HG02973 (cell line): ENCODE measurements around the gene INPP5A.

Experiments used
- ATAC-seq: cut with Tn5 transposase; IDR thresholded peaks from one replicate; pipeline ENCODE4 v1.9.1; 2021; ENCODE audit warnings: moderate library complexity; ENCODE audit not compliant: unreplicated experiment

Gene INPP5A

DNA sequence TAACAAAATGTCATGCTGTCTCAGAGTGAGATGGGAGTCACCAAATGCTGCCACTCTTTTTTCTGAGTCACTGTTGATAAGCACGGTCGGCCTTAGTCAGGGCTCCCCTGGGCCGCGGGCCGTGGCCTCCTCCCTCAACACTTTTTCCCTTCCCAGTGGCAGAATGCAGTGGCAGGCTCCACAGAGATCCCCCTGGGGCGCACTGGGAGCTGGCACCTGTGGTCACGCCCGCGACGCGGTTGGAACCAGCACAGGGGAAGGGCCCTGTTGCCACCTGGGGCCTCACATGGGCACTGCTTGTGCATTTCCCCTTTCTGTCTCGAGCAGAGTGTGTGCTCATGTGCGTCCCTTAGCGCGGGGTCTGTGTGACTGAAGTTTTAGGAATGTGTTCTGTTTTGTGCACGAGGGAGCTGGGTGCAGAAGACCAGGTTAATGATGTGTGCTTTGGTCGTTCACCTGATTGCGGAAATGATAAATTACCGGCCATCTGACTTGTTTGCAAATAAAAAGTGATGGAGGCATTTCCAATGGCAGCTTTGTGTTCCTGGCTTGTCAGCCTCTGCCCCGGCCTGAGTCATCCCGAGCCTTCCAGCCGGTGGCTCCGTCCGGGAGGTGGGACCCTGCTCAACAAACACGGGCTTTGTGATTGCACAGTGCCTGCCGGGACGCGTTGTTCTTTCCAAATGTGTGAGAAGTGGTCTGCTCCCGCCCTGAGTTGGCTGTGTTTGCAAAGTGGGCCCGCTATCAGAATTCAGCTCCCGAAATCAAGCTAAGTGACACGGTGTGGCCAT lies 147.7 kb downstream of the INPP5A start:
- ATAC-seq: no peak

GRCh38 chr10:132685921-132686680 lies 148.5 kb downstream of the INPP5A start:
- no peak for ATAC-seq

GRCh38 chr10:132687181-132687892 lies 149.8 kb downstream of the INPP5A start:
- no peak for ATAC-seq

GRCh38 chr10:132687893-132688579 lies 150.4 kb downstream of the INPP5A start:
- no peak for ATAC-seq

DNA sequence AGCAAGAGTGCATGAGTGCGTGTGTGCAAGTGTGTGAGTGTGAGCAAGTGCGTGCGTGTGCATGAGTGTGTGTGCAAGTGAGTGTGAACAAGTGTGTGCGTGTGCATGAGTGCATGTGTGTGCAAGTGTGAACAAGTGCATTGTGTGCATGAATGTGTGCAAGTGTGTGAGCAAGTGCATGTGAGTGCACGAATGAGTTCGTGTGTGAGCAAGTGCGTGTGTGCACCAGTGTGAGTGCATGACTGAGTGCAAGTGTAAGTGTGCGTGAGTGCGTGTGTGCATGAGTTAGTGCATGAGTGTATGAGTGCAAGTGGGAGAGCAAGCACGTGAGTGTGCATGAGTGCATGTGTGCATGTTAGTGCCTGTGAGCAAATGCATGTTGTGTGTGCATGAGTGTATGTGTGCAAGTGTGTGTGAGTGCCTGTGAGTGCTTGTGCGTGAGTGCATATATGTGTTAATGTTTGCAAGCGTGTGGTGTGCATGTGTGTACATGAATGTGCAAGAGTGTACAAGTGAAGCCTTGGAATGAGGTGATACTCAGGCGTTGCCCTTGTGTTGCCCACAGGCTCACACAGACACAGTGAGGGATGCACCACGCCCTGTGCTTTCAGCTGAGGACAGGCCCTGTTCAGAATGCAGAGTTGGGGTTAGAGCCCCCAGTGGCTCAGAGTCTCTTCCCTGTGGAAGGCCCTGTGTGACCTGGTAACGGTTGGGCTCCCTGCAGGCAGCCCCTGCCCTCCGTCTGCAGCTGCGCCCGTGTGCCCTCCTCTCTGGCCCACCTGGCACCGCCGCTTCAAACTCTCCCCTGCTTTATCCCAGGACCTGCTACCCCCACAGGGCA lies 151.2 kb downstream of the INPP5A start:
- no peak for ATAC-seq

- no peak for ATAC-seq
These were observed 152.3 kb downstream of the INPP5A start for GRCh38 chr10:132689721-132690360.

DNA sequence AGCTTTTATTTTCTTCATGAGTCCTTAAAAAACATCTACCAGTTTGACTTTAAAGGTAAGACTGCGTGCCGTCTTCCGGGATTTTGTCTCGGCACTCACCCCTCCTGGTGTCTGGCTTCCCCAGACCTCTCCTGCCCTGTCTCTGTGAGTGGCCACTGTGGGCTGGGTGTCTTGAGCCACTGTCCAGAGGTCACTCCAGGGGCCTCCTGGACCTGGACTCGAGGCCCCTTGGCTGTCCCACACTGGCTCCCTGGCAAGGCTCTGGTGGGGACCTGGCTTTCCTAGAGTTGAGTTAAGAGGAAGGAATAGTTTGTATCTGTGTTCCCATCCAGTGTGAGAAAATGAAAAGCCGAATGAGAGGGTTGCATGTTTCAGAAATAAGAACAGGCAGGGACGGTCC lies 152.8 kb downstream of the INPP5A start:
- no peak for ATAC-seq

DNA sequence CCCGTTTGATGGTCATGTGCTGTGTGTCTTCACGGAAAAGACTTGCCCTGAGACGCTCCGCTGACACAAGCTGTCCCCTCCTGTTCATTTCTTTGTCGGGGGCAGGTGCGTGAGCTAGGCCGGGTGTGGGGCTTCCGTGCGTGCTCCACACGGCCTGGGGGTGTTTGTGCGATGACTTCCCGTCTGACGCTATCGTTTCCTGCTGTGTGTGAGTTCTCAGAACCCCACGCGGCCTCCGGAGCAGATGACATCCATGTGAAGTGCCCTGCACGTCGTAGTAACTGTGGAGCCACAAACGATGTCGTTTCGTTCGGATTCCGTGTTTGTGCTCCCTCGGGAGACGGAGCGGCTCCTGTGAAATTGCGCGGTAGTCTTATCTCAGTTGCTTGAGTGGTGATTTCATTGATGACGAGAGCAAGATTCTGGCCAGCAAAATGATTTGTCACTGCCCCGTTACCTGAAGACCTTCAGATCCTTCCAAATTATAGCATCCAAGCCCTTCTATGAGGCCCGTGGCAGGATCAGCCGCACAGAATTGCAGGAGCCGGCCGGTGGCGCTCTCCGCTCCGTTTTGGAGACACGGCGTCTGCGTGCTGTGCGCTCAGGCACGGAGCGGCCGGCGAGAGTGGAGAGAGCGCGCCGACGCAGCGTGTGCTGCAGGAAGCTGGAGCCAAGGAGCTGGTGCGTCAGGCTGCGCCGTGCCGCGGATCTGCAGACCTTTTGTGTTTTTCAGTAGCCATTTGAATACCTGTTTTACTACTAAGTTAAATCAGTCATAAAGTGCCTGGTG lies 153.4 kb downstream of the INPP5A start:
- ATAC-seq: no peak

DNA sequence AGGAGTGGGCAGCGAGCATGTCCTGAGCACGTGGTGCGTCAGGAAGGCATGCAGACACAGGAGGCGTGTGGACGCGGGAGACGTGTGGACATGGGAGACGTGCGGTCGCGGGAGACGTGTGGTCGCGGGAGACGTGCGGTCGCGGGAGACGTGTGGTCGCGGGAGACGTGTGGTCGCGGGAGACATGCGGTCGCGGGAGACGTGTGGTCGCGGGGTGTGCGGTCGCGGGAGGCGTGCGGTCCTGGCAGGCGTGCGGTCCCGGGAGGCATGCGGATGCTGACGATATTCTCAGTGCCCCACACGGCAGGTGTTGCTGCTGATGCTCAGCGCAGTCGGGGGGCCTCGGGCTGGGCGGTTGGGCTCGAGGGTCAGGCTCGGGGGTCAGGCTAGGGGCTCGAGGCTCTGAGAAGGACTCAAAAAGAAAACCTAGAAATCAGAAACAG lies 154.1 kb downstream of the INPP5A start:
- ATAC-seq: no peak

GRCh38 chr10:132692311-132692710 lies 154.7 kb downstream of the INPP5A start:
- no peak for ATAC-seq

GRCh38 chr10:132693676-132694075 lies 156.1 kb downstream of the INPP5A start:
- ATAC-seq: no peak

DNA sequence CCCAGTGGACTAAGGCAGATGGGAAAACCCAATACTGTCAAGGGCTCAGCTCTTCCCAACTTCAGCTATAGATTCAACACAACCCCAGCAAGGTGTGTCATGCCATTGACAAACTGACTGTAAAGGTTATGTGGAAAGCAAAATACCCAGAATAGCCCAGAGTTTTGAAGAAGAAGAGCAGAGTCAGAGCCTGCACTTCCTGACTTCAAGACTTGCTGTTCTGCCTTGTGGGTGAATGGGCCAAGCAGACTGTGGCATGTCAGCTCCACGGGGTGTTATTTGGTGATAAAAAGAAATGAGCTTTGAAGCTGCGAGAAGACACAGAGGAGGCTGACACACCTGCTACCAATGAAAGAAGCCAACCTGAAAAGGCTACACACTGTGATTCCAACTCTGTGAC lies 158.6 kb downstream of the INPP5A start:
- ATAC-seq: no peak

DNA sequence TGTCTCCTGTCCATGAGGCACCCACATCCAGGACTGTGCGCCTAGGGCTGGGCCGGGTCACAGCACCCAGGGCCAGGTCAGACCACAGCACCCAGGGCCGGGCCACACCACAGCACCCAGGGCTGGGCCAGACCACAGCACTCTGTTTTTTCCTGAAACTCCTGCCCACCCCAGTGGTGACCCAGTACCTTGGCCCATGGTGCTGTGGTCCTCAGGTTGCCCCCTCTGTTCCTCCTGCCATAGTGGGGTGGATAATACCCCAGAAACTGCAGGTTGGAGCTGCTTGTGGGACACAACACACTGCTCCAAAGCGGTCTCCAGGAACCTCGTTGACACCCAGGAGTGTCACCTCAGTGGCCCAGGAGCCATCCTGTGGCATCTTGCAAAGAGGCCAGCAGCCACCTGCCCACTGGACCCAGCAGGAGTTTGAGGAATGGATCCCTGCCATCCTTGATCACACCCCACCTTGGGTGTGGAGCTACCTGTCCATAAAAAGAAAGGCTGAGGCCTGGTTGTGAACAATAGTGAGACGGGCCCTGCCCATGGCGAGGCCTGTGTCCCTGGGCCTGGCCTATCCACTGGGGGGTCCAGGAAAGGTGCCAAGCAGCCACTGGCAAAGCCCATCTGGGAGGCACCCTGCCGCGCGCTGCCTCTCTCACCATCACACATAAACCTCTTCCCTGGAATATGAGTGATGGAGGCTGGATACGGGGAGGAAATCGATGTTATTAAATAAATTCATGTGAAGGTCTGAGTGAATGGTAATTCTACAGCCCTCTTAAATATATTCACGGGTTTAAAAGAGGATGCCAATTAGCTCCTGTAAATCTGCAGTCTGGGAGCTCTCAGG lies 159.4 kb downstream of the INPP5A start:
- no peak for ATAC-seq

DNA sequence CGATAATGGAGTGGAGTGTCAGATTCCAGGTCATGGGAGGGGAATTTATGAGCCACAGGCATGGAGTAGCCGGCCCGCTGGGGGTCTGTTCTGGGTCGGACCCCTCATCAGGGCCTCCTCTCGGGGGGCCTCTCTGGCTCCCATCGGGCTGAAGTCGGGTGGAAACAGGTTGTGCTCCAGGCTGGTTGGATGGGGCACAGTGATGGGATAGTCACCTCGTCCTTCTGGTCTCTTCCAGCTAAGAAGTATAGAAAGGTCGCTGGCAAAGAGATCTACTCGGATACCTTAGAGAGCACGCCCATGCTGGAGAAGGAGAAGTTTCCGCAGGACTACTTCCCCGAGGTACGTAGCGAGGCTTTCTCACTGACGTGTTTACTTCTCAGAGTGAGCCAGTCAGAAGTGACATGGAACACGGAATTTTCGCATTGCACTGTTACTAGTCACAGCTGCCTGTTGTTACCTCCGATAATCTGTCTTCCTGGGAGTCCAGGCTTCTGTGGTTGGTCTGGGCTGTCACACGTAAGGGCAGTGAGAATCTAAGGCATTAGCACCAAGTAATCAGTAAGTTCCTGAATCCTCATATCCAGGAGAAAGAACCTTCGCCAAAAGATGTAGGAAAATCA lies 160.1 kb downstream of the INPP5A start:
- ATAC-seq: no peak

- ATAC-seq: no peak
These were observed 160.7 kb downstream of the INPP5A start for GRCh38 chr10:132698211-132698751.

DNA sequence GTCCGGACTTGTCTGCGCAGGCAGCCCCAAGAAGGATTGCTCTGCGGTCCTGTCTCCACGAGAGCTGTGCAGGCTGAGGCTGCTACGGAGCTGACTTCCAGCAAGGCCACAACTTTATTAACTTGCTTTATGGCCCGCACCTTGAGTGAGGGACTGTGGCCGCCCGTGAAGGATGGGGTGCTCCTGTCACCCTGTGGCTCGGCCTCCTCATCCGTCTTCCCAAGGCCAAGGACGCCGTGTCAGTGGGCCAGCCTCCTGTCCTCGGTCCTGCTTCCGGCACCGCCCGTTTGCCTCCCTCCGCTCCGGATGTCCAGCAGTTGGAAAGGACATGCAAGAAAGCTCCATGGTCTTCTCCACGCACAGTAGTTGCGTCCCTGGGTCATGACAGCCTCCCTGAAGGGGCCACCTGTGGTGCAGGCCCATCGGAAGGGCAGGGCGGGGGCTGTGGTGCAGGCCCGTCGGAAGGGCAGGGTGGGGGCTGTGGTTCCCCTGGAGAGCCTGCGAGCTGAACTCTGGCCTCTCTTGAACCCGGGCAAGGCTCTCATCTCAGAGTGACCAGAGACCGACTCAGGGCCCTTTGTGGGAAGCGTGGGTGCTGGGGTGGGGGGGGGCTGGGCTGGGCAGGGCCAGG lies 161.3 kb downstream of the INPP5A start:
- ATAC-seq: no peak
